Keratinocyte (primary cell): ENCODE results near the gene HCN3.

ENCODE experiments used
- CTCF ChIP-seq, 3 experiments: IDR thresholded peaks in 1 of 3; conservative IDR thresholded peaks in 1 of 3; optimal IDR thresholded peaks in 1 of 3; 2 replicates in 2 of 3; 3 replicates in 1 of 3; pipeline versions ENCODE3 to v1.5.1; 2011; ENCODE audit warnings: low read length in 3 of 3, mild to moderate bottlenecking in 3 of 3, moderate library complexity in 2 of 3, control low read depth in 1 of 3, inconsistent platforms in 1 of 3; ENCODE audit not compliant: insufficient read depth in 2 of 3; ENCODE audit errors: extremely low read depth in 1 of 3
- EZH2 ChIP-seq: IDR thresholded peaks from one replicate; pipeline ENCODE4 v1.6.1; 2012; ENCODE audit warnings: inconsistent platforms, mild to moderate bottlenecking, low read length, moderate library complexity

- no peak for TF ChIP-seq CTCF (optimal IDR thresholded peaks at IDR 0.05 in 1 of 3, IDR thresholded peaks at IDR 0.05 in 1 of 3, conservative IDR thresholded peaks at IDR 0.05 in 1 of 3; ENCODE audit: extremely low read depth in 1 of 3, insufficient read depth in 2 of 3, low read length in 3 of 3)
- TF ChIP-seq EZH2: no peak
Measured at GRCh38 chr1:155296661-155297060, 19.4 kb downstream of the HCN3 start.
